ENCODE data around the gene MAML2. TPM values are rescaled to one million over a fixed set of nuclear protein-coding genes. Genes with fewer than 3 reads are reported as not detected.
A peak's percentile ranks its signal among the peaks of the same experiment; 100 is the strongest.

Gene MAML2
- total RNA-seq, 1 experiment from 2014 or later: 2.7 TPM

- no peak overlapping the region for H2BK20ac ChIP-seq (ENCODE audit: low read depth, low read length, poor library complexity, severe bottlenecking)
- no peak overlapping the region for H3K23ac ChIP-seq (ENCODE audit: insufficient read length, low read depth, low read length)
- H3K9ac ChIP-seq (ENCODE audit: extremely low read depth, insufficient read length, low read length): peak overlapping the region; percentile 31
- no peak overlapping the region for H3K56ac ChIP-seq (ENCODE audit: insufficient read length, low read depth, low read length)
- H3K4me2 ChIP-seq (ENCODE audit: insufficient read depth, insufficient read length, low read length): peak overlapping the region; percentile 96
- H4K91ac ChIP-seq (ENCODE audit: insufficient read length, low read depth, low read length): no peak overlapping the region
- Mint-ChIP-seq H3K27ac (no peak overlapping the region), H3K27me3 (ENCODE audit: low read depth) (peaks cover 4% of the 10 kb centered on the region), H3K4me3 (peak overlapping the region; percentile 84 to 87), H3K9me3 (no peaks in the 10 kb centered on the region), H3K36me3 (ENCODE audit: insufficient read depth in 1 of 3, low read depth in 3 of 3) (peaks cover 0 to 3% (median 0%) of the 10 kb centered on the region in 3 experiments; a peak in 2 of 7 replicates), H3K4me1 (peaks cover 56% of the 10 kb centered on the region in 2 experiments)
- H3K27ac ChIP-seq (ENCODE audit: insufficient read length, low read depth, low read length): no peak overlapping the region
- no peak overlapping the region for H2BK120ac ChIP-seq (ENCODE audit: low read depth, low read length, poor library complexity, severe bottlenecking)
- H2AK5ac ChIP-seq (ENCODE audit: insufficient read length, low read length): no peak overlapping the region
- peaks cover 16% of the 10 kb centered on the region for H3K4me1 ChIP-seq (ENCODE audit: insufficient read depth, low read length)
- no peak overlapping the region for H4K5ac ChIP-seq (ENCODE audit: insufficient read length, low read depth, low read length)
- peak; percentile 61 for DNase-seq
- H3T11ph ChIP-seq (ENCODE audit: low read length): no peak overlapping the region
- no peak overlapping the region for H3K18ac ChIP-seq (ENCODE audit: insufficient read length, low read depth, low read length)
- no CpG with 5 or more reads among the region's 26 CpGs for whole genome bisulfite sequencing (ENCODE audit: extremely low coverage, insufficient read length, low lambda C conversion rate)
- no peaks in the 10 kb centered on the region for H4K20me1 ChIP-seq (ENCODE audit: control insufficient read depth, insufficient read depth, insufficient read length)
- no peak overlapping the region for H2BK15ac ChIP-seq (ENCODE audit: low read depth, low read length)
- H3K79me2 ChIP-seq (ENCODE audit: insufficient read depth, low read length): peaks cover 2% of the 10 kb centered on the region; the same call in 1 of the 2 replicates
- H2BK12ac ChIP-seq (ENCODE audit: insufficient read length, low read depth, low read length): no peak overlapping the region
- no peak overlapping the region for H4K8ac ChIP-seq (replicated peaks; ENCODE audit: insufficient read length, low read depth, low read length)
- H3K4ac ChIP-seq (ENCODE audit: low read depth, low read length): no peak overlapping the region
- no peak overlapping the region for H3K14ac ChIP-seq (ENCODE audit: insufficient read depth, low read length)
- no peaks in the 10 kb centered on the region for H3K27me3 ChIP-seq (ENCODE audit: insufficient read depth, low read length)
- no peaks in the 10 kb centered on the region for H3K9me3 ChIP-seq (ENCODE audit: control insufficient read depth, low read depth, low read length)
- peaks cover 15% of the 10 kb centered on the region for H3K23me2 ChIP-seq (ENCODE audit: insufficient read length, low read depth, low read length, poor library complexity, severe bottlenecking)
- H2BK5ac ChIP-seq (ENCODE audit: insufficient read length, low read length): no peak overlapping the region
- TF ChIP-seq, protein P1, sequence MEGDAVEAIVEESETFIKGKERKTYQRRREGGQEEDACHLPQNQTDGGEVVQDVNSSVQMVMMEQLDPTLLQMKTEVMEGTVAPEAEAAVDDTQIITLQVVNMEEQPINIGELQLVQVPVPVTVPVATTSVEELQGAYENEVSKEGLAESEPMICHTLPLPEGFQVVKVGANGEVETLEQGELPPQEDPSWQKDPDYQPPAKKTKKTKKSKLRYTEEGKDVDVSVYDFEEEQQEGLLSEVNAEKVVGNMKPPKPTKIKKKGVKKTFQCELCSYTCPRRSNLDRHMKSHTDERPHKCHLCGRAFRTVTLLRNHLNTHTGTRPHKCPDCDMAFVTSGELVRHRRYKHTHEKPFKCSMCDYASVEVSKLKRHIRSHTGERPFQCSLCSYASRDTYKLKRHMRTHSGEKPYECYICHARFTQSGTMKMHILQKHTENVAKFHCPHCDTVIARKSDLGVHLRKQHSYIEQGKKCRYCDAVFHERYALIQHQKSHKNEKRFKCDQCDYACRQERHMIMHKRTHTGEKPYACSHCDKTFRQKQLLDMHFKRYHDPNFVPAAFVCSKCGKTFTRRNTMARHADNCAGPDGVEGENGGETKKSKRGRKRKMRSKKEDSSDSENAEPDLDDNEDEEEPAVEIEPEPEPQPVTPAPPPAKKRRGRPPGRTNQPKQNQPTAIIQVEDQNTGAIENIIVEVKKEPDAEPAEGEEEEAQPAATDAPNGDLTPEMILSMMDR (conservative IDR thresholded peaks at IDR 0.05): peak; percentile 28; the same call in 1 of the 3 replicates
- H3K79me1 ChIP-seq (ENCODE audit: insufficient read depth, low read depth, low read length, poor library complexity, severe bottlenecking): no peaks in the 10 kb centered on the region
- no peak overlapping the region for H2AFZ ChIP-seq (ENCODE audit: low read length)
Observed at GRCh38 chr11:96341211-96342013, 1.6 kb downstream of the MAML2 start.
